Stimulated activated CD8-positive, alpha-beta memory T cell treated with anti-CD3 and anti-CD28 coated beads, Interleukin-12 subunit alpha, Interleukin-12 subunit beta, amount 100 ng/mL, for 24 hours (primary cell): ENCODE data around the gene LILRA1.
"Not testable (repeated sequence)": the region's sequence is repeated elsewhere in the genome, so short reads cannot be mapped to it uniquely, and the experiment has no call there.

Experiments used
- DNase-seq: peaks from one replicate; pipeline ENCODE4 v3.0.0-alpha.2; 2020; ENCODE audit errors: extremely low read depth

Gene LILRA1

GRCh38 chr19:54593445-54593844 lies at the start of gene LILRA1:
LILRA1 (plus strand) TSS chr19:54593632; CDS start chr19:54594245, 613 bp downstream.
- DNase-seq, result not testable (repeated sequence)

GRCh38 chr19:54548806-54549205 lies 44.6 kb upstream of the LILRA1 start:
- DNase-seq, result no peak

- DNase-seq, result no peak
Measured at GRCh38 chr19:54549224-54549623, 44.2 kb upstream of the LILRA1 start.

- DNase-seq, result no peak
Measured at GRCh38 chr19:54551293-54551692, 42.1 kb upstream of the LILRA1 start.

GRCh38 chr19:54551950-54552912 lies 41.2 kb upstream of the LILRA1 start:
- no peak for DNase-seq

- DNase-seq, result no peak
Measured at GRCh38 chr19:54552913-54553310, 40.5 kb upstream of the LILRA1 start.

- no peak for DNase-seq
Measured at GRCh38 chr19:54554006-54554405, 39.4 kb upstream of the LILRA1 start.

- DNase-seq, result no peak
Measured at GRCh38 chr19:54554896-54555295, 38.5 kb upstream of the LILRA1 start.

GRCh38 chr19:54556194-54556593 lies 37.2 kb upstream of the LILRA1 start:
- DNase-seq, result no peak

GRCh38 chr19:54558339-54558738 lies 35.1 kb upstream of the LILRA1 start:
- no peak for DNase-seq

GRCh38 chr19:54560881-54561385 lies 32.5 kb upstream of the LILRA1 start:
- no peak for DNase-seq

GRCh38 chr19:54561840-54562239 lies 31.6 kb upstream of the LILRA1 start:
- no peak for DNase-seq

- DNase-seq, result not testable (repeated sequence)
Measured at GRCh38 chr19:54563206-54563605, 30.2 kb upstream of the LILRA1 start.

- no peak for DNase-seq
Measured at GRCh38 chr19:54570316-54570715, 23.1 kb upstream of the LILRA1 start.

GRCh38 chr19:54571715-54572615 lies 21.5 kb upstream of the LILRA1 start:
- not testable (repeated sequence) for DNase-seq

GRCh38 chr19:54572696-54573311 lies 20.6 kb upstream of the LILRA1 start:
- DNase-seq, result no peak

- DNase-seq, result no peak
Measured at GRCh38 chr19:54573330-54573872, 20.0 kb upstream of the LILRA1 start, which contains the start of gene LILRA2. LILRA2 (plus strand) TSS chr19:54573790; CDS start chr19:54573879, 89 bp downstream.

- no peak for DNase-seq
Measured at GRCh38 chr19:54574051-54574450, 19.4 kb upstream of the LILRA1 start.

GRCh38 chr19:54574527-54575056 lies 18.8 kb upstream of the LILRA1 start:
- no peak for DNase-seq

GRCh38 chr19:54575205-54575604 lies 18.2 kb upstream of the LILRA1 start:
- not testable (repeated sequence) for DNase-seq

GRCh38 chr19:54576411-54576976 lies 16.9 kb upstream of the LILRA1 start:
- DNase-seq, result no peak
